ENCODE data around the gene CD46. TPM values are rescaled to one million over a fixed set of nuclear protein-coding genes. Genes with fewer than 3 reads are reported as not detected.

CD46 gene
- total and polyA plus RNA-seq, 12 donors: 44.0 to 114 (median 94.6) TPM

DNA sequence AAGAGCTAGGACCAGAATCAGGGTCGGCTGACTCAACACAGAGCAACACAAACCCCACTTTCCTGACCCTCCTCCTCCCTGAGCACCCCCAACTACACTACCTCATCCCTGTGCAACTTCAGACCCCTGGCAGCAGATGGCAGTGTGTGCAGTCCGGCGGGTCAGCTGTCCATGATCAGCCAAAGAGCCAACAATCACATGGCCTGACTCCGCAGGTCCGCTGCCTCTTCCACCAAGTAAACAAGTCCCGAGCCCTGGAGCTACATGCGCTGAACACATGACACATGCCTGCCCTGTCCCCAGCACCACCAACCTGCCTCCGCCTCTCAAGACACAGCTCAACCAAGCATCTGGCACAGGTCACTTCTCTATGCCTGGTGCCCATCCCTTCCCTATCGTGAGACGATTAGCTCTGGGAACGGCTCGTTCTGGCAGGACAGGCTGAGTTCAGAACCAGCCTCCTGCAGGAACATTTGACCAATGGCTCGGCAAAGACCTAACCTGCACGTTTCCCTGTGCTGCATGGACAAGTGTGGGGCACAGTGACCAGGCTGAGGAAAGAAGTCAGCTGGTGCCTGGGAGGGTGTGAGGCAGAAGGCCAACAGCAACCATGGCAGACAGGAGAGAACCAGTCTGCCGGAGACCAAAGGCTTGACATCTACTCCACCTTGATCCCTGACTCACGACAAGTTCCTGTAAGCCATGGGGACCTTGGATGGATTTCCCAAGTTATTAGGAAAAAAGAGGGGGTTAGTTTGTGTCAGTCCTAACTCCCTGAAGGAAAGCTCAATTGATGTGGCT, 60.3 kb downstream of the CD46 start:
- intact Hi-C loops (cut with DNase I): no loop called here
- peak overlapping the region; percentile 50 to 95 (median 75) for H3K27ac ChIP-seq
- peak overlapping the region in 4 of 10 donors; percentile 2 to 24 (median 14) for H3K4me3 ChIP-seq
- H3K9me3 ChIP-seq: no peaks in the 10 kb centered on the region
- 51 to 69% methylated on average over 16 of the region's 16 CpGs for WGBS, 2 donors
- peaks cover 73 to 100% (median 97%) of the 10 kb centered on the region in 9 donors for H3K4me1 ChIP-seq
- ATAC-seq (peak; percentile 15 to 71 (median 38)), DNase-seq (peak in 1 of 2 donors; percentile 69)
- no peaks in the 10 kb centered on the region for H3K27me3 ChIP-seq
- peaks cover 0 to 99% (median 49%) of the 10 kb centered on the region in 9 donors for H3K36me3 ChIP-seq
- TF ChIP-seq, protein P1, sequence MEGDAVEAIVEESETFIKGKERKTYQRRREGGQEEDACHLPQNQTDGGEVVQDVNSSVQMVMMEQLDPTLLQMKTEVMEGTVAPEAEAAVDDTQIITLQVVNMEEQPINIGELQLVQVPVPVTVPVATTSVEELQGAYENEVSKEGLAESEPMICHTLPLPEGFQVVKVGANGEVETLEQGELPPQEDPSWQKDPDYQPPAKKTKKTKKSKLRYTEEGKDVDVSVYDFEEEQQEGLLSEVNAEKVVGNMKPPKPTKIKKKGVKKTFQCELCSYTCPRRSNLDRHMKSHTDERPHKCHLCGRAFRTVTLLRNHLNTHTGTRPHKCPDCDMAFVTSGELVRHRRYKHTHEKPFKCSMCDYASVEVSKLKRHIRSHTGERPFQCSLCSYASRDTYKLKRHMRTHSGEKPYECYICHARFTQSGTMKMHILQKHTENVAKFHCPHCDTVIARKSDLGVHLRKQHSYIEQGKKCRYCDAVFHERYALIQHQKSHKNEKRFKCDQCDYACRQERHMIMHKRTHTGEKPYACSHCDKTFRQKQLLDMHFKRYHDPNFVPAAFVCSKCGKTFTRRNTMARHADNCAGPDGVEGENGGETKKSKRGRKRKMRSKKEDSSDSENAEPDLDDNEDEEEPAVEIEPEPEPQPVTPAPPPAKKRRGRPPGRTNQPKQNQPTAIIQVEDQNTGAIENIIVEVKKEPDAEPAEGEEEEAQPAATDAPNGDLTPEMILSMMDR (IDR thresholded peaks at IDR 0.05): peak; percentile 22 to 66 (median 55)

DNA sequence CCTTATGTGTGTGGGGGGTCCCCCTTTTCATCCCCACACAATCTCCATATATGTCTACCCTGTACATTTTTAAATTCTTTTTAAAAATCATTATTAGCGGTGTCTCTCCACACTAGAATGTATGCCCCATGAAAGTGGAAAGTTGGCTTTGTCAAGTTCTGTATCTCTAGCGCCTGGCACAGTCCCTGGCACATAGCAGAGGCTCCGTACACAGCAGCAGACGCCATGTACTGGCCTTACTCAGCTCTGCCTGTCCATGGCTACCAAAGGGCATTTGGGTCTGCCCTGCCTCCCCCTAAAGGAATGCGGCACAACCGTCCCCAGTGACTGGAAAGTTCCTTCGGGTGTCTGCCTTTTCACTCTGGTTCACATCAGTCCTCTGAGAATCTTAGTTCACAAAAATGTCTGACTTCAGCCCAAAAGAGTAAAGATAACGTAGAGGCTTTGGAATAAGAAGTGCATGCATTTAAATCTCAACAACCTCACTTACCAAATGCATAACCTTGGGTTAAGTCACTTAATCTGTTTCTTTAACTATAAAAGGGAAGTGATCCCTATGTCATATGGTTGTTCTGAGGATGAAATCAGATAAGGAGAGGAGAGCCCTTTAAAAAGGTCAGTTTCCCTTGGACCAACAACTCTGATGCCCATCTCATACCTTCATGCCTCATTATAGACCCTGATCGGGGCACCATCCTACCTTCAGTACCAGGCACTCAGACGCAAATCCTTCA, 61.1 kb downstream of the CD46 start:
- ATAC-seq (peak in 4 of 8 donors; percentile 9 to 42 (median 24)), DNase-seq (no peak)
- peak overlapping the region; percentile 35 to 95 (median 76) for H3K27ac ChIP-seq
- WGBS, 2 donors: 70 to 74% methylated on average over 10 of the region's 10 CpGs
- H3K4me3 ChIP-seq: peak overlapping the region in 5 of 10 donors; percentile 2 to 16 (median 8)
- H3K36me3 ChIP-seq: peaks cover 0 to 99% (median 54%) of the 10 kb centered on the region in 9 donors
- intact Hi-C loops (cut with DNase I): no loop called here
- no peaks in the 10 kb centered on the region for H3K9me3 ChIP-seq
- H3K4me1 ChIP-seq: peaks cover 72 to 100% (median 97%) of the 10 kb centered on the region in 9 donors
- no peaks in the 10 kb centered on the region for H3K27me3 ChIP-seq
- TF ChIP-seq, protein P1 (IDR thresholded peaks at IDR 0.05): no peak

DNA sequence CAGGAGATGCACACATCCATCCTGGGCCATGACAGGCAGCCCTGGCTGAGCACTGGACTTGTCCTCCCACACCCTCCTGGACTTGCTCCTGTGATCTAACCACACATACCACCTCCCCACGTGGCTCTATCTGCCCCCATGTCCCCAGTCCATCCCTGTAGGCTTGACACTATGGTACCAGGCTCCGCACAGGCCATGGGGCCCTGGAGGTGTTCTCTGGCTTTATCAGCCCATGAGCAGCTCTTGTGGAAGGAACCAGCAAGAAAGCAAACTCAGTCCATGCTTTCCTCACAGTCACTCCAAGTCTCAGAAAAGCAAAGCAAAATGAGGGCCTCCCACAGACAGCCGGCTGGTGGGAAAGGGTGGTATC, 61.6 kb downstream of the CD46 start:
- H3K27me3 ChIP-seq: no peaks in the 10 kb centered on the region
- ATAC-seq: no peak
- intact Hi-C loops (cut with DNase I): no loop called here
- H3K4me1 ChIP-seq: peaks cover 66 to 97% (median 95%) of the 10 kb centered on the region in 9 donors
- H3K9me3 ChIP-seq: no peaks in the 10 kb centered on the region
- H3K36me3 ChIP-seq: peaks cover 0 to 97% (median 56%) of the 10 kb centered on the region in 9 donors
- no peak for DNase-seq
- 68 to 69% methylated on average over 3 of the region's 3 CpGs for WGBS, 2 donors
- peak overlapping the region; percentile 35 to 95 (median 76) for H3K27ac ChIP-seq
- peak overlapping the region in 6 of 10 donors; percentile 5 to 16 (median 8) for H3K4me3 ChIP-seq
- TF ChIP-seq, protein P1 (IDR thresholded peaks at IDR 0.05): no peak

DNA sequence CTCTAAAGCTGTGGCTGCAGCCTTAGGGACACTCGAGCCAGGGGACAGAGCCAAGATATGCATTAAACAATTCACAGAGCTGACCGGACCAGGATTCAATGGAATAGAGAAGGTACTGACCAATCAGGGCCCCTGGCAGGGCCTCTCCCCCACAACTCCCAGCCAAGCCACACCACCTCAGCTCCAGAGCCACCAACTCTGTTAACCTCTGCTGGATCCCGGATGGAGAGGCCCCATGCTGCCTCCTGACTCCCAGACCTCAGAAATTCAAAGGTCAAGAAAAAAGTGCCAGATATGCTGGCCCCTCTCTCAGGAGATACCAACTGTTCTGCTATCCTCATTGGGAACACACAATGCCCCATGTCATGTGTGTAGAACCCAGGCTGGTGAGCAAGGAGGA, 62.1 kb downstream of the CD46 start:
- H3K36me3 ChIP-seq: peaks cover 0 to 97% (median 58%) of the 10 kb centered on the region in 9 donors
- DNase-seq (no peak), ATAC-seq (peak in 1 of 8 donors; percentile 4)
- peak overlapping the region; percentile 35 to 95 (median 76) for H3K27ac ChIP-seq
- 57 to 59% methylated on average over 3 of the region's 3 CpGs for WGBS, 2 donors
- no peaks in the 10 kb centered on the region for H3K9me3 ChIP-seq
- TF ChIP-seq, protein P1 (IDR thresholded peaks at IDR 0.05): no peak
- peak overlapping the region in 6 of 10 donors; percentile 5 to 16 (median 8) for H3K4me3 ChIP-seq
- H3K27me3 ChIP-seq: no peaks in the 10 kb centered on the region
- intact Hi-C loops (cut with DNase I): no loop called here
- peaks cover 62 to 97% (median 95%) of the 10 kb centered on the region in 9 donors for H3K4me1 ChIP-seq
